Measurements from ENCODE around the gene SCNN1A. TPM values are rescaled to one million over a fixed set of nuclear protein-coding genes. Genes with fewer than 3 reads are reported as not detected.

SCNN1A gene
- total RNA-seq, 2 donors from 2014 or later = 16.4 to 33.5 TPM

DNA sequence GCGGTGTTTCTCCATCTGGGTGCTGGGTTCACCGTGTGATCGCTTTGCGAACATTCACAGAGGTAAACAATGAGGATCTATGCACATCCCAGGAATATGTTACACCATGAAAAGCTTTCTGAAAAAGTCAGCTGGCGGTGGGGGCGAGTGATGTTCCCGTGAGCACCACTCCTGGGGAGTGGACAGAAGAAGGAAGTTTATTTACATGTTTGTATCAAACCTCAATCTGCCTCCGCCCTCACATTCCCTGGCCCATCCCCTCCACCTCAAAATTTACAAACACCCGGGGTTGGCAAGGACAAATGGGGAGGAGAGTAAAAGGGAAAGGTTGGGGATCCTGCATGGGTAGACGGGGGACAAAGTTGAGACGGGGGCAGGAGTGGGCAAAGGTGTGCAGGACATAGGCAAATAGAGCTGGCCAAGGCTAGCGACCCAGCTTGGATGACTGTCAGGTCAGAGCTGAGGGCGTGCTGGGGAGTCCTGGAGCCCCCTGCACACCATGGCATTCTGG, 40.4 kb downstream of the SCNN1A start:
- TF ChIP-seq, protein P1, sequence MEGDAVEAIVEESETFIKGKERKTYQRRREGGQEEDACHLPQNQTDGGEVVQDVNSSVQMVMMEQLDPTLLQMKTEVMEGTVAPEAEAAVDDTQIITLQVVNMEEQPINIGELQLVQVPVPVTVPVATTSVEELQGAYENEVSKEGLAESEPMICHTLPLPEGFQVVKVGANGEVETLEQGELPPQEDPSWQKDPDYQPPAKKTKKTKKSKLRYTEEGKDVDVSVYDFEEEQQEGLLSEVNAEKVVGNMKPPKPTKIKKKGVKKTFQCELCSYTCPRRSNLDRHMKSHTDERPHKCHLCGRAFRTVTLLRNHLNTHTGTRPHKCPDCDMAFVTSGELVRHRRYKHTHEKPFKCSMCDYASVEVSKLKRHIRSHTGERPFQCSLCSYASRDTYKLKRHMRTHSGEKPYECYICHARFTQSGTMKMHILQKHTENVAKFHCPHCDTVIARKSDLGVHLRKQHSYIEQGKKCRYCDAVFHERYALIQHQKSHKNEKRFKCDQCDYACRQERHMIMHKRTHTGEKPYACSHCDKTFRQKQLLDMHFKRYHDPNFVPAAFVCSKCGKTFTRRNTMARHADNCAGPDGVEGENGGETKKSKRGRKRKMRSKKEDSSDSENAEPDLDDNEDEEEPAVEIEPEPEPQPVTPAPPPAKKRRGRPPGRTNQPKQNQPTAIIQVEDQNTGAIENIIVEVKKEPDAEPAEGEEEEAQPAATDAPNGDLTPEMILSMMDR (IDR thresholded peaks at IDR 0.05) = no peak
- Histone ChIP-seq H3K4me3 (peak overlapping the region; percentile 89), H3K27me3 (replicated peaks; ENCODE audit: insufficient read depth) (no peaks in the 10 kb centered on the region), H3K9me3 (no peaks in the 10 kb centered on the region), H3K36me3 (peaks cover 40% of the 10 kb centered on the region), H3K27ac (peak overlapping the region; percentile 98 to 99), H3K4me1 (ENCODE audit: control insufficient read depth in 1 of 2, low read depth in 2 of 2) (peaks cover 37 to 81% of the 10 kb centered on the region in 2 donors)
- ATAC-seq (ENCODE audit: insufficient number of reproducible peaks, low FRiP score, low read depth) (no peak), DNase-seq (ENCODE audit: low spot score) (no peak)

DNA sequence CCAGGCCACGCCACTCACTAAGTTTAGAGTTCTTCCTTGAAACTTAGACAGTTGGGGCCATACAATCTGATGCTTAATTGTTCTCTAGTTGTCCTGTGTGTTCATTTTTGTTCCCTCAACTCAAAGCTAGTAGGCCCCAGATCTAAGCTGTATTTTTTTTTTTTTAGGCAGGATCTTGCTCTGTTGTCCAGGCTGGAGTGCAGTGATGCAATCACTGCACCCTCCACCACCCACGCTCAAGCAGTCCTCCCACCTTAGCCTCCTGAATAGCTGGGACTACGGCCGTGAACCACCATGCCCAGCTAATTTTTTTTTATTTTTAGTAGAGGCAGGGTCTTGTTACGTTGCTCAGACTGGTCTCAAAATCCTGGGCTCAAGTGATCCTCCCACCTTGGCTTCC, 41.0 kb downstream of the SCNN1A start:
- no peak for DNase-seq (ENCODE audit: low spot score)
- TF ChIP-seq, protein P1 (IDR thresholded peaks at IDR 0.05) = no peak
- ATAC-seq (ENCODE audit: insufficient number of reproducible peaks, low FRiP score, low read depth) = no peak
- peak overlapping the region; percentile 89 for H3K4me3 ChIP-seq
- H3K27me3 ChIP-seq (replicated peaks; ENCODE audit: insufficient read depth) = no peaks in the 10 kb centered on the region
- peaks cover 47% of the 10 kb centered on the region for H3K36me3 ChIP-seq
- peaks cover 37 to 84% of the 10 kb centered on the region in 2 donors for H3K4me1 ChIP-seq (ENCODE audit: control insufficient read depth in 1 of 2, low read depth in 2 of 2)
- H3K9me3 ChIP-seq = no peaks in the 10 kb centered on the region
- peak overlapping the region; percentile 98 to 99 for H3K27ac ChIP-seq

DNA sequence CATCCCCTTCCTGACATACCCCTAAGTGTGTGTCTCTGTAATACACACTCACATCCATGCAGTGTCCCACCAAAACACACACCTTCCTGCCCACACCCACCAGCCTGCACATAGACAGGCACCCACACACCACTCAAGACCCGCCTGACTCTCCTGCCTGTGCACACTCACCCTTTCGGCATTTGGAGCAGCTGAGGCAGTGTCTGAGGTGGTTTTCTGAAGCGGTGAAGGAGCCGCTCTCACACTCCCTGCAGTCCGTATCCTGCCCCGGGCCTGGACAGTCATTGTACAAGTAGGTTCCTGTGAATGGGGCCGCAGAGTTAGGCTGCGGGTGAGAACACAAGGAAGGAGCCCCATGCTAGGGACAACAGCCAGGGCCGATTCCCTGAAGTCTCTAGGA, 41.8 kb downstream of the SCNN1A start:
- no peak overlapping the region for H3K4me3 ChIP-seq
- ATAC-seq (ENCODE audit: insufficient number of reproducible peaks, low FRiP score, low read depth) (no peak), DNase-seq (ENCODE audit: low spot score) (no peak)
- no peaks in the 10 kb centered on the region for H3K9me3 ChIP-seq
- peaks cover 54% of the 10 kb centered on the region for H3K36me3 ChIP-seq
- peaks cover 35 to 82% of the 10 kb centered on the region in 2 donors for H3K4me1 ChIP-seq (ENCODE audit: control insufficient read depth in 1 of 2, low read depth in 2 of 2)
- TF ChIP-seq, protein P1 (IDR thresholded peaks at IDR 0.05) = no peak
- peak overlapping the region; percentile 98 to 99 for H3K27ac ChIP-seq
- no peaks in the 10 kb centered on the region for H3K27me3 ChIP-seq (replicated peaks; ENCODE audit: insufficient read depth)

DNA sequence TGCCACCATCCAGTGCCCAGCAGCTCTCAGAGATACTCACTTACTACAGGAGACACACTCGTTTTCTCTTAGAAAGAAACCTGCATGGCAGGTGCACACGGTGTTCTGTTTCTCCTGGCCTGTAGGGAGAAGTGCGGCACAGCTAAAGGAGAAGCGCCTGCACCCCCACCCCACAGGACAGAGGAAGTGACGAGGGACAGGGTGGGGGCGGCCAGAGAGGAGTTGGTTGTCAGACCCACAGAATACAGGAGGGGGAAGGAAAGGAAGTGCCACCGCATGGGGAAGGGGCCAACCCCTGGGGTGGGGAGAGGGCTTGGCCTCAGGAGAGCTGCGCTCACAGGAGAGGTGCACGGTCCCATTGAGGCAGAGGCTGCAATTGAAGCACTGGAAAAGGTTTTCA, 42.3 kb downstream of the SCNN1A start:
- H3K27ac ChIP-seq = peak overlapping the region; percentile 15 to 98

DNA sequence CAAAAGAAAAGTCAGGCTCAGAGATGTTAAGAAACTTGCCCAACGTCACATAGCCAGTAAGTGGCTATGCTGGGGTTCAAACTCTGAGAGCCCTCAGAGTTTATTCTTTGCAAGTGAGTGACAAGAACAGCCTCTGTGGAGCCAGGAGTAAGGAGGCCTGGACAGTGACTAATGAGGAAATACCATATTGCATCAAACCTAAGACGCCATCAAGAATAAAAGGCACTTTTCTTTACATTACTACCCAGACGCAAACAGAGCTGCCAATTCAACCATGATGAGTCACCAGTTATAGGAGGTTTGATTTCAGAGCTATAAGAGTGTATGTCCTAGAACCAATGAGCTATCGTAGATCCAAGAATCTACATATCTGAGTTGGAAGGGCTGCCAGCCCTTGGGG, 42.9 kb downstream of the SCNN1A start:
- H3K27me3 ChIP-seq (replicated peaks; ENCODE audit: insufficient read depth) = no peaks in the 10 kb centered on the region
- peaks cover 26 to 80% of the 10 kb centered on the region in 2 donors for H3K4me1 ChIP-seq (ENCODE audit: control insufficient read depth in 1 of 2, low read depth in 2 of 2)
- TF ChIP-seq, protein P1 (IDR thresholded peaks at IDR 0.05) = no peak
- DNase-seq (ENCODE audit: low spot score) (no peak), ATAC-seq (ENCODE audit: insufficient number of reproducible peaks, low FRiP score, low read depth) (no peak)
- H3K27ac ChIP-seq = peak overlapping the region; percentile 15 to 98
- H3K4me3 ChIP-seq = no peak overlapping the region
- no peaks in the 10 kb centered on the region for H3K9me3 ChIP-seq
- H3K36me3 ChIP-seq = peaks cover 59% of the 10 kb centered on the region

More for the DNA sequence above, 42.3 kb downstream of the SCNN1A start:
- TF ChIP-seq, protein P1 (IDR thresholded peaks at IDR 0.05) = no peak
- no peaks in the 10 kb centered on the region for H3K27me3 ChIP-seq (replicated peaks; ENCODE audit: insufficient read depth)
- no peak overlapping the region for H3K4me3 ChIP-seq
- H3K9me3 ChIP-seq = no peaks in the 10 kb centered on the region
- H3K36me3 ChIP-seq = peaks cover 59% of the 10 kb centered on the region
- peaks cover 30 to 82% of the 10 kb centered on the region in 2 donors for H3K4me1 ChIP-seq (ENCODE audit: control insufficient read depth in 1 of 2, low read depth in 2 of 2)
- no peak for ATAC-seq (ENCODE audit: insufficient number of reproducible peaks, low FRiP score, low read depth)
- no peak for DNase-seq (ENCODE audit: low spot score)
